ENCODE measurements around the gene EPC1. TPM values are rescaled to one million over a fixed set of nuclear protein-coding genes. Genes with fewer than 3 reads are reported as not detected.

The EPC1 gene
- total RNA-seq, 1 experiment from 2014 or later = 21.5 TPM

DNA sequence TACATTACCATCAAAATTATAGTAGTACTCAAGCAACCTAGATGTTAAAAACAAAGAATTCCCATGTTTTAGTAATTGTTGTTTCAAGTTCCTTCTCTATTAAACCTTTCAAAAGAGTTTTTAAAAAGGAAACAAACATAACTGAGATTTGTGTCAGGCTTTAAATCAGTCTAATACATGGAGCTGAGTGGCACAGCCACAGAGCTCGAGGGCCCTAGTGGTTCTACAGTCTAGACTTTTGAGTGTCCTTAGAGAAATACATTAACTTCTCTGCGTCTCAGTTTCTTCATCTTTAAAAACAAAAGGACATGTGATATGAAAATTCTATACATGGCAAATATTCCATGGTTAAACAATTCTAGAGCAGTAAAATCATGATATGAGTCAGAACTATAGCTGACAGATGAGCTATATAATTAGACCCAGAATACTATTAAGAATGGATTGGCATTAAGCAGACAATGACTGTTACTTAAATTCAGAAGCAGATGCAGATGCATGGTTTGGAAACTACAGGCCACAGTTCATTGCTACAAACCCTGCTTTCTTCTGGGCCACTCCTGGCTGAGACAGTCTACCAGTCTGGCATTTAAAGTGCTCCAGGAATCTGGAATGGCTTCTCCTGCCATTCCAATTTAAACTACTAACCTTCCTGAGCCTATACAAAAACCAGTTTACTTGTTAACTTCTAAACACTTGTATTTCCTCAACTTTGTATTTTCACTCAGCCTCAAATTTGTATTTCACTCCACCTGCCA is 77.4 kb downstream of the EPC1 start:
- no peak overlapping the region for H3K4me3 ChIP-seq
- ChIA-PET POLR2A (ENCODE audit: unreplicated experiment) (no interaction called here), CTCF (no interaction called here)
- no peaks in the 10 kb centered on the region for H3K9me3 ChIP-seq (ENCODE audit: insufficient read depth, low read depth)
- H3K4me1 ChIP-seq (replicated peaks; ENCODE audit: insufficient read depth) = no peaks in the 10 kb centered on the region
- no peak for DNase-seq
- no peaks in the 10 kb centered on the region for H3K79me2 ChIP-seq (ENCODE audit: low read depth)
- no peaks in the 10 kb centered on the region for H3K27me3 ChIP-seq (ENCODE audit: insufficient read depth, low read depth)
- no TSS peak for BruUV-seq (replicated peaks)
- intact Hi-C loops (cut with micrococcal nuclease; ENCODE audit: unreplicated experiment) = loop anchor here (10.0 kb wide), 1 partner anchor 235 kb away; no protein-coding TSS in a partner anchor
- H3F3A ChIP-seq (ENCODE audit: insufficient read depth, low read depth) = no peaks in the 10 kb centered on the region
- no peaks in the 10 kb centered on the region for H3K9me2 ChIP-seq (ENCODE audit: insufficient read depth)
- H4K20me1 ChIP-seq (ENCODE audit: insufficient read depth) = no peaks in the 10 kb centered on the region; the same call in 1 of the 2 replicates
- H2AFZ ChIP-seq = no peak overlapping the region
- no peak overlapping the region for H3K4me2 ChIP-seq
- peaks cover 24% of the 10 kb centered on the region; the same call in 1 of the 2 replicates for H3K36me3 ChIP-seq (ENCODE audit: low read depth)
- TF ChIP-seq, protein P1, sequence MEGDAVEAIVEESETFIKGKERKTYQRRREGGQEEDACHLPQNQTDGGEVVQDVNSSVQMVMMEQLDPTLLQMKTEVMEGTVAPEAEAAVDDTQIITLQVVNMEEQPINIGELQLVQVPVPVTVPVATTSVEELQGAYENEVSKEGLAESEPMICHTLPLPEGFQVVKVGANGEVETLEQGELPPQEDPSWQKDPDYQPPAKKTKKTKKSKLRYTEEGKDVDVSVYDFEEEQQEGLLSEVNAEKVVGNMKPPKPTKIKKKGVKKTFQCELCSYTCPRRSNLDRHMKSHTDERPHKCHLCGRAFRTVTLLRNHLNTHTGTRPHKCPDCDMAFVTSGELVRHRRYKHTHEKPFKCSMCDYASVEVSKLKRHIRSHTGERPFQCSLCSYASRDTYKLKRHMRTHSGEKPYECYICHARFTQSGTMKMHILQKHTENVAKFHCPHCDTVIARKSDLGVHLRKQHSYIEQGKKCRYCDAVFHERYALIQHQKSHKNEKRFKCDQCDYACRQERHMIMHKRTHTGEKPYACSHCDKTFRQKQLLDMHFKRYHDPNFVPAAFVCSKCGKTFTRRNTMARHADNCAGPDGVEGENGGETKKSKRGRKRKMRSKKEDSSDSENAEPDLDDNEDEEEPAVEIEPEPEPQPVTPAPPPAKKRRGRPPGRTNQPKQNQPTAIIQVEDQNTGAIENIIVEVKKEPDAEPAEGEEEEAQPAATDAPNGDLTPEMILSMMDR (conservative IDR thresholded peaks at IDR 0.05) = no peak
- no peak for TF ChIP-seq EZH2 (IDR thresholded peaks at IDR 0.05; ENCODE audit: low read depth)
- no peak overlapping the region for H3K27ac ChIP-seq

DNA sequence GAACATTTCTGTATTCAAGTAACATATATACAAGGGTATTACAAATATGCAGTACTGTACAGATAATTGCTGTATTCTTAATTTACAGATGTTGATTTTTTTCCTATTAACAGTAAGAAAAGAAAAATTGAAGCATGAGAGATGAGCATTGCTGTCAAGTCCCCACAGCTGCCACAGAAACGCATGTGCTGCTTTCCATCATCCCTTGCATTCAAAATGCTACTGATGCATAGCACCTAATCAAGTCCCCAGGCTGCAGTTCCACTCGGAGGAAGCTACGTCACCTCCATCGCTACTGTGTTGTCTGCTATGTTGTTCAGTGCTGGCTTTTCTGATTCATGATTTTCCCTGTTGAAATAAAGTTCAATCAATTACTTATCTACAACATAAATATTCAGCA is 78.2 kb downstream of the EPC1 start:
- Histone ChIP-seq H3K4me3 (no peak overlapping the region), H3K36me3 (ENCODE audit: low read depth) (peaks cover 20% of the 10 kb centered on the region; the same call in 1 of the 2 replicates), H3K4me2 (no peak overlapping the region), H3K4me1 (replicated peaks; ENCODE audit: insufficient read depth) (no peaks in the 10 kb centered on the region), H3K9me3 (ENCODE audit: insufficient read depth, low read depth) (no peaks in the 10 kb centered on the region), H3F3A (ENCODE audit: insufficient read depth, low read depth) (no peaks in the 10 kb centered on the region; the same call in 1 of the 2 replicates), H3K27me3 (ENCODE audit: insufficient read depth, low read depth) (no peaks in the 10 kb centered on the region), H3K9me2 (ENCODE audit: insufficient read depth) (no peaks in the 10 kb centered on the region), H3K27ac (no peak overlapping the region), H2AFZ (no peak overlapping the region), H3K79me2 (ENCODE audit: low read depth) (no peaks in the 10 kb centered on the region), H4K20me1 (ENCODE audit: insufficient read depth) (no peaks in the 10 kb centered on the region; the same call in 1 of the 2 replicates)
- CTCF ChIA-PET = no interaction called here
- BruUV-seq (replicated peaks) = no TSS peak
- TF ChIP-seq EZH2 (IDR thresholded peaks at IDR 0.05; ENCODE audit: low read depth) = no peak
- intact Hi-C loops (cut with micrococcal nuclease; ENCODE audit: unreplicated experiment) = no loop called here
- DNase-seq = no peak
- POLR2A ChIA-PET (ENCODE audit: unreplicated experiment) = no interaction called here

DNA sequence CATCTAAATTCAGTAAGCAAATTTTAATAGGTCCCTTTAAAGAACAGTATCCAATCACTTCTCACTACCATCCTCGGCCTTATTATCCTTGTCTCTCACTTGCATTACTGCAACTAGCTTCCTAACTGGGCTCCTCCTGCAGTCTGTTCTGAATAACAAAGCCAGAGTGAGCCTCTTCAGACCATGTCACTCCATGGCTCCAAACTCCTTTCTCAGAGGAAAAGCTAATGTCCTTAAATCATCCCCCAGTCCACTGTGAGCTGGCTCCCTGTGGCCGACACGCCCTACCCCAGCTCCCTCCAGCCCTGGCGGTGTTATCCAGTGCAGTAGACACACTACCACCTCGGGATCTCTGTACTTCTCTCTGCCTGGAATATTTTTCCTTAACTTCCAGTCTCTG is 80.0 kb downstream of the EPC1 start:
- Histone ChIP-seq H3K27me3 (ENCODE audit: insufficient read depth, low read depth) (no peaks in the 10 kb centered on the region), H3K9me3 (ENCODE audit: insufficient read depth, low read depth) (no peaks in the 10 kb centered on the region), H3F3A (ENCODE audit: insufficient read depth, low read depth) (no peaks in the 10 kb centered on the region; the same call in 1 of the 2 replicates), H3K4me2 (no peak overlapping the region), H3K9me2 (ENCODE audit: insufficient read depth) (no peaks in the 10 kb centered on the region), H3K36me3 (ENCODE audit: low read depth) (peaks cover 7% of the 10 kb centered on the region; the same call in 1 of the 2 replicates), H2AFZ (no peak overlapping the region), H3K4me3 (no peak overlapping the region), H4K20me1 (ENCODE audit: insufficient read depth) (no peaks in the 10 kb centered on the region), H3K79me2 (ENCODE audit: low read depth) (no peaks in the 10 kb centered on the region), H3K4me1 (replicated peaks; ENCODE audit: insufficient read depth) (0 out of 2 replicates have a peak, but pooled peaks cover 4% of the 10 kb centered on the region), H3K27ac (no peak overlapping the region)
- TF ChIP-seq EZH2 (IDR thresholded peaks at IDR 0.05; ENCODE audit: low read depth) = no peak
- TF ChIP-seq, protein P1 (conservative IDR thresholded peaks at IDR 0.05) = no peak
- no TSS peak for BruUV-seq (replicated peaks)
- POLR2A ChIA-PET (ENCODE audit: unreplicated experiment) = interaction anchor here (0.6 to 0.8 kb wide), 2 partner anchors 24 to 67 kb away, joined by 9 to 15 read pairs; no protein-coding TSS in a partner anchor
- CTCF ChIA-PET = no interaction called here
- DNase-seq = no peak
- intact Hi-C loops (cut with micrococcal nuclease; ENCODE audit: unreplicated experiment) = no loop called here

All from PC-9 (cell line).